K562 (cell line): ENCODE results near the gene EML3. TPM values are rescaled to one million over a fixed set of nuclear protein-coding genes. Genes with fewer than 3 reads are reported as not detected.

Experiments
- CHD1 ChIP-seq: fragments of 200-600 bp; sonication (generic); IDR thresholded peaks from one replicate; pipeline ENCODE4 v1.6.1; 2012; ENCODE audit warnings: mild to moderate bottlenecking, moderate library complexity, low read length, inconsistent platforms
- ERF ChIP-seq: fragments of 450-650 bp; formaldehyde crosslinking; IDR thresholded peaks from 2 replicates; pipeline ENCODE4 v1.4.0; 2020; ENCODE audit warnings: mild to moderate bottlenecking, mixed read lengths
- ETV1 ChIP-seq: fragments of 450-650 bp; conservative IDR thresholded peaks from 2 replicates; pipeline ENCODE4 v1.6.1; 2016; ENCODE audit warnings: missing genetic modification characterization, control low read depth, low read depth, missing compliant biosample characterization
- KDM5B ChIP-seq: fragments of 200-600 bp; sonication (generic); IDR thresholded peaks from 2 replicates; pipeline ENCODE4 v1.6.1; 2012; ENCODE audit warnings: low read depth, mild to moderate bottlenecking, moderate library complexity, low read length, control low read depth, inconsistent platforms; ENCODE audit not compliant: insufficient replicate concordance
- NCOA6 ChIP-seq: fragments of 450-650 bp; IDR thresholded peaks from 2 replicates; pipeline ENCODE4 v1.6.1; 2017; ENCODE audit warnings: mild to moderate bottlenecking
- RBBP5 ChIP-seq: fragments of 200-600 bp; sonication (generic); IDR thresholded peaks from 2 replicates; pipeline ENCODE4 v1.6.1; 2012; ENCODE audit warnings: borderline replicate concordance, mild to moderate bottlenecking, low read length, control low read depth, inconsistent platforms; ENCODE audit not compliant: insufficient read depth, poor library complexity, severe bottlenecking
- RBM22 ChIP-seq: fragments of 200-400 bp; formaldehyde crosslinking; IDR thresholded peaks from 2 replicates; pipeline ENCODE4 v1.6.1; 2018; ENCODE audit warnings: low read length, low read depth; ENCODE audit not compliant: poor library complexity, severe bottlenecking
- SMAD1 ChIP-seq: fragments of 150-350 bp; IDR thresholded peaks from 2 replicates; pipeline ENCODE4 v1.6.1; 2014; ENCODE audit warnings: low read length, low read depth; ENCODE audit not compliant: partially characterized antibody
- TRIM24 ChIP-seq, 2 experiments: fragments of 450-650 bp; IDR thresholded peaks; 2 replicates each; pipeline ENCODE4 v1.6.1; 2016
- ZNF282 ChIP-seq: sonication (generic); formaldehyde crosslinking; IDR thresholded peaks from 2 replicates; pipeline ENCODE4 v1.8.1; 2023; ENCODE audit warnings: missing genetic modification reagents
- polyA plus RNA-seq, 8 experiments: library from polyadenylated mRNA; depleted of rRNA in 4 of 8; stranded (reverse) in 5 of 8; unstranded in 3 of 8; fragments of >200 nt; fragmentation: Nextera tagmentation in 2 of 8; fragmentation: Illumina TruSeq in 1 of 8; extraction: Ambion mirVana in 2 of 8; extraction: Trizol in 1 of 8; gene quantifications; 2 replicates each; pipeline versions ENCODE4 v1.2.1 to v1.2.3, GENCODE V29; 2011 to 2014; ENCODE audit warnings: inconsistent platforms in 1 of 8, missing spikeins in 1 of 8
- total RNA-seq, 7 experiments: library from RNA; depleted of rRNA in 6 of 7; stranded (reverse); fragments of >200 nt in 6 of 7; fragmentation: Illumina TruSeq in 2 of 7; extraction: Trizol in 2 of 7; gene quantifications; 2 replicates each; pipeline versions ENCODE4 v1.2.1 to v1.2.3, GENCODE V29; 2011 to 2021; ENCODE audit warnings: low replicate concordance in 1 of 7
- TF ChIP-seq, protein P1 (sequence below), 2 experiments: fragments of 450-650 bp; IDR thresholded peaks; 2 replicates each; pipeline ENCODE4 v1.6.1; 2016
- TF ChIP-seq, protein P2 (sequence below): fragments of 200-800 bp; sonication (Bioruptor generic); IDR thresholded peaks from 2 replicates; pipeline ENCODE4 v1.6.1; 2017; ENCODE audit warnings: missing genetic modification characterization, missing compliant biosample characterization
- TF ChIP-seq, protein P3 (sequence below): fragments of 250-450 bp; sonication (Bioruptor Pico); IDR thresholded peaks from 2 replicates; pipeline ENCODE4 v1.4.0; 2020; ENCODE audit warnings: borderline replicate concordance
- TF ChIP-seq, protein P4 (sequence below), 2 experiments: fragments of 450-650 bp in 1 of 2; sonication (generic) in 1 of 2; formaldehyde crosslinking in 1 of 2; IDR thresholded peaks; 2 replicates each; pipeline versions ENCODE4 v1.7.1 to v1.9.0; 2016 to 2022; ENCODE audit warnings: inconsistent platforms in 1 of 2, mild to moderate bottlenecking in 1 of 2, missing genetic modification reagents in 1 of 2

The EML3 gene
- total and polyA plus RNA-seq, 9 of the 15 experiments (the other 6 are each of a cell fraction or from before 2014, with no cell fraction given): 0.32 to 90.5 (median 26.4) TPM

DNA sequence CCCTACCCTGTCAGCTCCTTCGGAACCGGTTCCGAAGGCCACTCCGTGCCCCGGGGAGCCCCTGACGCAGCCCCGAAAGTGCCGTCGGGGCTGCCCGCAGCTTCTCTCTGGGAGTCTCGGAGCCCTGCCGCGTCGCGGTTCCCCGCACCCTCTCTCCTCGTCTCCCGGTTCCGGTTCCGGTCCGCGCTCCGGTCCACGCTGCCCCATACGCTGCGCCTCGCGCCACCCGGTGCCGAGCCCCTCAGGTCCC lies 11.5 kb downstream of the EML3 start (continued):
- TF ChIP-seq ERF (CRISPR knock-in tag) (peak; percentile 14; the same call in 1 of the 2 replicates), TRIM24 (IDR thresholded peaks at IDR 0.05) (0 out of 4 replicates have a peak, but pooled peaks of 1 of the 2 experiments have one; percentile 30), ZNF282 (CRISPR knock-in tag) (0 out of 2 replicates have a peak, but pooled peaks have one; percentile 6), NCOA6 (0 out of 2 replicates have a peak, but pooled peaks have one; percentile 63), ETV1 (tag) (0 out of 2 replicates have a peak, but pooled peaks have one; percentile 16), RBM22 (no peak), RBBP5 (peak; percentile 91), SMAD1 (peak; percentile 1), KDM5B (peak; percentile 40), CHD1 (peak; percentile 92)
- TF ChIP-seq, protein P1, sequence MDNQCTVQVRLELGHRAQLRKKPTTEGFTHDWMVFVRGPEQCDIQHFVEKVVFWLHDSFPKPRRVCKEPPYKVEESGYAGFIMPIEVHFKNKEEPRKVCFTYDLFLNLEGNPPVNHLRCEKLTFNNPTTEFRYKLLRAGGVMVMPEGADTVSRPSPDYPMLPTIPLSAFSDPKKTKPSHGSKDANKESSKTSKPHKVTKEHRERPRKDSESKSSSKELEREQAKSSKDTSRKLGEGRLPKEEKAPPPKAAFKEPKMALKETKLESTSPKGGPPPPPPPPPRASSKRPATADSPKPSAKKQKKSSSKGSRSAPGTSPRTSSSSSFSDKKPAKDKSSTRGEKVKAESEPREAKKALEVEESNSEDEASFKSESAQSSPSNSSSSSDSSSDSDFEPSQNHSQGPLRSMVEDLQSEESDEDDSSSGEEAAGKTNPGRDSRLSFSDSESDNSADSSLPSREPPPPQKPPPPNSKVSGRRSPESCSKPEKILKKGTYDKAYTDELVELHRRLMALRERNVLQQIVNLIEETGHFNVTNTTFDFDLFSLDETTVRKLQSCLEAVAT (IDR thresholded peaks at IDR 0.05): no peak
- TF ChIP-seq, protein P2, sequence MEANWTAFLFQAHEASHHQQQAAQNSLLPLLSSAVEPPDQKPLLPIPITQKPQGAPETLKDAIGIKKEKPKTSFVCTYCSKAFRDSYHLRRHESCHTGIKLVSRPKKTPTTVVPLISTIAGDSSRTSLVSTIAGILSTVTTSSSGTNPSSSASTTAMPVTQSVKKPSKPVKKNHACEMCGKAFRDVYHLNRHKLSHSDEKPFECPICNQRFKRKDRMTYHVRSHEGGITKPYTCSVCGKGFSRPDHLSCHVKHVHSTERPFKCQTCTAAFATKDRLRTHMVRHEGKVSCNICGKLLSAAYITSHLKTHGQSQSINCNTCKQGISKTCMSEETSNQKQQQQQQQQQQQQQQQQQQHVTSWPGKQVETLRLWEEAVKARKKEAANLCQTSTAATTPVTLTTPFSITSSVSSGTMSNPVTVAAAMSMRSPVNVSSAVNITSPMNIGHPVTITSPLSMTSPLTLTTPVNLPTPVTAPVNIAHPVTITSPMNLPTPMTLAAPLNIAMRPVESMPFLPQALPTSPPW (CRISPR knock-in tag): 0 out of 2 replicates have a peak, but pooled peaks have one; percentile 9
- TF ChIP-seq, protein P3, sequence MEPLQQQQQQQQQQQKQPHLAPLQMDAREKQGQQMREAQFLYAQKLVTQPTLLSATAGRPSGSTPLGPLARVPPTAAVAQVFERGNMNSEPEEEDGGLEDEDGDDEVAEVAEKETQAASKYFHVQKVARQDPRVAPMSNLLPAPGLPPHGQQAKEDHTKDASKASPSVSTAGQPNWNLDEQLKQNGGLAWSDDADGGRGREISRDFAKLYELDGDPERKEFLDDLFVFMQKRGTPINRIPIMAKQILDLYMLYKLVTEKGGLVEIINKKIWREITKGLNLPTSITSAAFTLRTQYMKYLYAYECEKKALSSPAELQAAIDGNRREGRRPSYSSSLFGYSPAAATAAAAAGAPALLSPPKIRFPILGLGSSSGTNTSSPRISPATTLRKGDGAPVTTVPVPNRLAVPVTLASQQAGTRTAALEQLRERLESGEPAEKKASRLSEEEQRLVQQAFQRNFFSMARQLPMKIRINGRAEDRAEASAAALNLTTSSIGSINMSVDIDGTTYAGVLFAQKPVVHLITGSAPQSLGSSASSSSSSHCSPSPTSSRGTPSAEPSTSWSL: no peak
- TF ChIP-seq, protein P4, sequence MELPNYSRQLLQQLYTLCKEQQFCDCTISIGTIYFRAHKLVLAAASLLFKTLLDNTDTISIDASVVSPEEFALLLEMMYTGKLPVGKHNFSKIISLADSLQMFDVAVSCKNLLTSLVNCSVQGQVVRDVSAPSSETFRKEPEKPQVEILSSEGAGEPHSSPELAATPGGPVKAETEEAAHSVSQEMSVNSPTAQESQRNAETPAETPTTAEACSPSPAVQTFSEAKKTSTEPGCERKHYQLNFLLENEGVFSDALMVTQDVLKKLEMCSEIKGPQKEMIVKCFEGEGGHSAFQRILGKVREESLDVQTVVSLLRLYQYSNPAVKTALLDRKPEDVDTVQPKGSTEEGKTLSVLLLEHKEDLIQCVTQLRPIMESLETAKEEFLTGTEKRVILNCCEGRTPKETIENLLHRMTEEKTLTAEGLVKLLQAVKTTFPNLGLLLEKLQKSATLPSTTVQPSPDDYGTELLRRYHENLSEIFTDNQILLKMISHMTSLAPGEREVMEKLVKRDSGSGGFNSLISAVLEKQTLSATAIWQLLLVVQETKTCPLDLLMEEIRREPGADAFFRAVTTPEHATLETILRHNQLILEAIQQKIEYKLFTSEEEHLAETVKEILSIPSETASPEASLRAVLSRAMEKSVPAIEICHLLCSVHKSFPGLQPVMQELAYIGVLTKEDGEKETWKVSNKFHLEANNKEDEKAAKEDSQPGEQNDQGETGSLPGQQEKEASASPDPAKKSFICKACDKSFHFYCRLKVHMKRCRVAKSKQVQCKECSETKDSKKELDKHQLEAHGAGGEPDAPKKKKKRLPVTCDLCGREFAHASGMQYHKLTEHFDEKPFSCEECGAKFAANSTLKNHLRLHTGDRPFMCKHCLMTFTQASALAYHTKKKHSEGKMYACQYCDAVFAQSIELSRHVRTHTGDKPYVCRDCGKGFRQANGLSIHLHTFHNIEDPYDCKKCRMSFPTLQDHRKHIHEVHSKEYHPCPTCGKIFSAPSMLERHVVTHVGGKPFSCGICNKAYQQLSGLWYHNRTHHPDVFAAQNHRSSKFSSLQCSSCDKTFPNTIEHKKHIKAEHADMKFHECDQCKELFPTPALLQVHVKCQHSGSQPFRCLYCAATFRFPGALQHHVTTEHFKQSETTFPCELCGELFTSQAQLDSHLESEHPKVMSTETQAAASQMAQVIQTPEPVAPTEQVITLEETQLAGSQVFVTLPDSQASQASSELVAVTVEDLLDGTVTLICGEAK (IDR thresholded peaks at IDR 0.05): peak; percentile 83
- TF ChIP-seq, protein P4 (CRISPR knock-in tag; IDR thresholded peaks at IDR 0.05): no peak
